Iris pigment epithelial cell (primary cell): ENCODE results near the gene FBF1.
"Not testable (repeated sequence)": the region's sequence is repeated elsewhere in the genome, so short reads cannot be mapped to it uniquely, and the experiment has no call there.

Source experiments
- DNase-seq: peaks from one replicate; pipeline ENCODE4 v3.0.0-alpha.2; 2011; ENCODE audit warnings: low read depth

Gene FBF1

GRCh38 chr17:75895370-75896155 lies 45.3 kb downstream of the FBF1 start:
- no peak for DNase-seq

- no peak for DNase-seq
Measured at GRCh38 chr17:75894049-75894733, 46.7 kb downstream of the FBF1 start.

- no peak for DNase-seq
Measured at GRCh38 chr17:75893305-75894048, 47.4 kb downstream of the FBF1 start.

GRCh38 chr17:75892556-75893224 lies 48.2 kb downstream of the FBF1 start:
- no peak for DNase-seq

- DNase-seq = no peak
Measured at GRCh38 chr17:75891605-75892555, 49.0 kb downstream of the FBF1 start.

GRCh38 chr17:75891022-75891604 lies 49.7 kb downstream of the FBF1 start:
- no peak for DNase-seq

- no peak for DNase-seq
Measured at GRCh38 chr17:75889454-75889853, 51.4 kb downstream of the FBF1 start.

- DNase-seq = no peak
Measured at GRCh38 chr17:75888484-75888883, 52.4 kb downstream of the FBF1 start.

GRCh38 chr17:75885860-75886259 lies 55.0 kb downstream of the FBF1 start:
- not testable (repeated sequence) for DNase-seq

GRCh38 chr17:75885431-75885830 lies 55.4 kb downstream of the FBF1 start:
- DNase-seq = no peak

- no peak for DNase-seq
Measured at GRCh38 chr17:75881678-75882454, 59.0 kb downstream of the FBF1 start.

- DNase-seq = no peak
Measured at GRCh38 chr17:75880266-75880665, 60.6 kb downstream of the FBF1 start.

GRCh38 chr17:75878174-75878998 lies 62.5 kb downstream of the FBF1 start, which contains the start of gene TRIM47:
Gene TRIM47, minus strand, starts transcription at chr17:75878581. Its CDS starts 33 bp downstream, at chr17:75878548.
- DNase-seq = peak; percentile 51

GRCh38 chr17:75877752-75878173 lies 63.1 kb downstream of the FBF1 start:
- DNase-seq = peak; percentile 77

- peak; percentile 92 for DNase-seq
Measured at GRCh38 chr17:75876938-75877751, 63.7 kb downstream of the FBF1 start.

- no peak for DNase-seq
Measured at GRCh38 chr17:75876190-75876937, 64.5 kb downstream of the FBF1 start.

GRCh38 chr17:75875940-75876189 lies 65.0 kb downstream of the FBF1 start:
- DNase-seq = no peak
